K562 (cell line): ENCODE results near the gene PSMD8. TPM values are rescaled to one million over a fixed set of nuclear protein-coding genes. Genes with fewer than 3 reads are reported as not detected.

Experiments
- ATF2 ChIP-seq: sonication (generic); formaldehyde crosslinking; IDR thresholded peaks from 2 replicates; pipeline ENCODE4 v1.8.1; 2022; ENCODE audit warnings: missing genetic modification reagents
- CEBPZ ChIP-seq: fragments of 150-350 bp; IDR thresholded peaks from 2 replicates; pipeline ENCODE4 v1.6.1; 2014; ENCODE audit warnings: low read depth, mild to moderate bottlenecking, low read length, borderline replicate concordance
- SAFB2 ChIP-seq: fragments of 200-400 bp; formaldehyde crosslinking; IDR thresholded peaks from 2 replicates; pipeline ENCODE4 v1.6.1; 2018; ENCODE audit warnings: borderline replicate concordance, low read length, low read depth, moderate library complexity; ENCODE audit not compliant: severe bottlenecking
- ZBTB11 ChIP-seq, 3 experiments: fragments of 200-800 bp in 1 of 3; fragments of 250-450 bp in 1 of 3; fragments of 450-650 bp in 1 of 3; sonication (Bioruptor Pico) in 1 of 3; sonication (Bioruptor generic) in 1 of 3; formaldehyde crosslinking in 1 of 3; IDR thresholded peaks; 2 replicates each; pipeline versions ENCODE4 v1.6.1 to v1.8.0; 2016 to 2022; ENCODE audit warnings: mild to moderate bottlenecking in 2 of 3, missing genetic modification characterization in 2 of 3, missing compliant biosample characterization in 1 of 3, moderate library complexity in 1 of 3
- ZNF232 ChIP-seq: sonication (generic); formaldehyde crosslinking; IDR thresholded peaks from 2 replicates; pipeline ENCODE4 v1.8.0; 2022; ENCODE audit warnings: mild to moderate bottlenecking, missing genetic modification reagents
- ZNF609 ChIP-seq: sonication (generic); formaldehyde crosslinking; IDR thresholded peaks from 2 replicates; pipeline ENCODE4 v1.8.1; 2023; ENCODE audit warnings: missing genetic modification reagents, mild to moderate bottlenecking, borderline replicate concordance
- polyA plus RNA-seq, 8 experiments: library from polyadenylated mRNA; depleted of rRNA in 4 of 8; stranded (reverse) in 5 of 8; unstranded in 3 of 8; fragments of >200 nt; fragmentation: Nextera tagmentation in 2 of 8; fragmentation: Illumina TruSeq in 1 of 8; extraction: Ambion mirVana in 2 of 8; extraction: Trizol in 1 of 8; gene quantifications; 2 replicates each; pipeline versions ENCODE4 v1.2.1 to v1.2.3, GENCODE V29; 2011 to 2014; ENCODE audit warnings: inconsistent platforms in 1 of 8, missing spikeins in 1 of 8
- total RNA-seq, 7 experiments: library from RNA; depleted of rRNA in 6 of 7; stranded (reverse); fragments of >200 nt in 6 of 7; fragmentation: Illumina TruSeq in 2 of 7; extraction: Trizol in 2 of 7; gene quantifications; 2 replicates each; pipeline versions ENCODE4 v1.2.1 to v1.2.3, GENCODE V29; 2011 to 2021; ENCODE audit warnings: low replicate concordance in 1 of 7
- TF ChIP-seq, protein P1 (sequence below): IDR thresholded peaks from 3 replicates; pipeline ENCODE4 v1.6.1; 2011; ENCODE audit warnings: borderline replicate concordance, mild to moderate bottlenecking, moderate library complexity; ENCODE audit not compliant: insufficient read length; ENCODE audit errors: extremely low read depth

Gene PSMD8
- total and polyA plus RNA-seq, 9 of the 15 experiments (the other 6 are each of a cell fraction or from before 2014, with no cell fraction given): 130 to 583 (median 315) TPM

DNA sequence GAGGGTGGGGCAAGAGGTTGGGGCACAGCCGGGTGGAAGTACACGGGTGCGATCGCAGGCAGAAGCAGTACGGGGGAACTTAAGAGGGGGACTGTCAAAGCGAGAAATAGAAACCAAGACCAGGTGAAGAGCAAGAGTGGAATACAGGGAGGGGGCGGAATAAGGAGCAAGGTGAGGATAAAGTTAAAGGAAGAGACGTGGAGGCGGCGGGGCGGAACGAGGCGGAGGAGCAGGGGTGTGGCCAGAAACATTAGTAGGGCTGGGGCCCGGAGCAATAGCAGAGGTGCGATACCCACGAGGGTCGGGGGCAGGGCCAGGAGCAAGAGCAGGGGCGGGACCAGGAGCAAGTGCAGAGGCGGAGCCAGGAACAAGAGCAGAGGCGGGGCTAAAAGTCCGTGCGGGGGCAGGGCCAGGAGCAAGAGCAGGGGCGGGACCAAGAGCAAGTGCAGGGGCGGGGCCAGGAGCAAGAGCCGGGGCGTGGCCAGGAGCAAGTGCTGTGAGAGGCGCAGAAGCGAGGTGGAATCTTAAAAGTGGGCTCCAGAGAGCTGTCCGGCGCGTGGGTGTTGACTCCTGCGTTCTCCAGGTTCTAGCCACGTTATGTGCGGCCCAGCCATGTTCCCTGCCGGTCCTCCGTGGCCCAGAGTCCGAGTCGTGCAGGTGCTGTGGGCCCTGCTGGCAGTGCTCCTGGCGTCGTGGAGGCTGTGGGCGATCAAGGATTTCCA, 37.6 kb upstream of the PSMD8 start (continued):
- no peak for TF ChIP-seq ZBTB11 (CRISPR knock-in tag; IDR thresholded peaks at IDR 0.05)
- TF ChIP-seq ZNF232 (CRISPR knock-in tag): no peak
- no peak for TF ChIP-seq ZNF609 (CRISPR knock-in tag)
- TF ChIP-seq ATF2 (CRISPR knock-in tag): no peak
- TF ChIP-seq, protein P1, sequence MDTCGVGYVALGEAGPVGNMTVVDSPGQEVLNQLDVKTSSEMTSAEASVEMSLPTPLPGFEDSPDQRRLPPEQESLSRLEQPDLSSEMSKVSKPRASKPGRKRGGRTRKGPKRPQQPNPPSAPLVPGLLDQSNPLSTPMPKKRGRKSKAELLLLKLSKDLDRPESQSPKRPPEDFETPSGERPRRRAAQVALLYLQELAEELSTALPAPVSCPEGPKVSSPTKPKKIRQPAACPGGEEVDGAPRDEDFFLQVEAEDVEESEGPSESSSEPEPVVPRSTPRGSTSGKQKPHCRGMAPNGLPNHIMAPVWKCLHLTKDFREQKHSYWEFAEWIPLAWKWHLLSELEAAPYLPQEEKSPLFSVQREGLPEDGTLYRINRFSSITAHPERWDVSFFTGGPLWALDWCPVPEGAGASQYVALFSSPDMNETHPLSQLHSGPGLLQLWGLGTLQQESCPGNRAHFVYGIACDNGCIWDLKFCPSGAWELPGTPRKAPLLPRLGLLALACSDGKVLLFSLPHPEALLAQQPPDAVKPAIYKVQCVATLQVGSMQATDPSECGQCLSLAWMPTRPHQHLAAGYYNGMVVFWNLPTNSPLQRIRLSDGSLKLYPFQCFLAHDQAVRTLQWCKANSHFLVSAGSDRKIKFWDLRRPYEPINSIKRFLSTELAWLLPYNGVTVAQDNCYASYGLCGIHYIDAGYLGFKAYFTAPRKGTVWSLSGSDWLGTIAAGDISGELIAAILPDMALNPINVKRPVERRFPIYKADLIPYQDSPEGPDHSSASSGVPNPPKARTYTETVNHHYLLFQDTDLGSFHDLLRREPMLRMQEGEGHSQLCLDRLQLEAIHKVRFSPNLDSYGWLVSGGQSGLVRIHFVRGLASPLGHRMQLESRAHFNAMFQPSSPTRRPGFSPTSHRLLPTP: no peak
- TF ChIP-seq CEBPZ: no peak
- no peak for TF ChIP-seq SAFB2
